HL-60 (cell line): ENCODE results near the gene GNPTG.

Experiments used
- DNase-seq, 2 experiments: peaks; one replicate each; pipeline ENCODE4 v3.0.0-alpha.2; 2010 to 2020; ENCODE audit warnings: low read depth in 1 of 2, low spot score in 1 of 2
- H3K27ac ChIP-seq: fragments of 250-450 bp; sonication (Bioruptor Pico); replicated peaks from 2 replicates; pipeline ENCODE4 v1.5.1; 2020; ENCODE audit warnings: mild to moderate bottlenecking, moderate library complexity
- H3K27me3 ChIP-seq: fragments of 250-450 bp; sonication (Bioruptor Pico); 2 replicates; pipeline ENCODE4 v1.5.1; 2021; ENCODE audit warnings: mild to moderate bottlenecking, moderate library complexity; ENCODE audit not compliant: insufficient read depth, poor library complexity, severe bottlenecking
- H3K4me3 ChIP-seq: replicated peaks from 2 replicates; pipeline ENCODE4 v1.5.1; 2011; ENCODE audit warnings: mild to moderate bottlenecking, control low read depth, low read length; ENCODE audit not compliant: insufficient read depth
- GABPA ChIP-seq: IDR thresholded peaks from 2 replicates; pipeline ENCODE4 v1.6.1; 2012; ENCODE audit warnings: low read depth
- POLR2AphosphoS5 ChIP-seq: IDR thresholded peaks from 2 replicates; pipeline ENCODE4 v1.6.1; 2012; ENCODE audit warnings: low read depth
- SPI1 ChIP-seq: IDR thresholded peaks from 2 replicates; pipeline ENCODE4 v1.6.1; 2012; ENCODE audit warnings: low read depth, mild to moderate bottlenecking, borderline replicate concordance
- TF ChIP-seq, protein P1 (sequence below): IDR thresholded peaks from one replicate; pipeline ENCODE4 v1.5.1; 2011; ENCODE audit warnings: low read length, control low read depth, inconsistent platforms; ENCODE audit not compliant: insufficient read depth
- TF ChIP-seq, protein P2 (sequence below): IDR thresholded peaks from 2 replicates; pipeline ENCODE4 v1.6.1; 2012; ENCODE audit warnings: low read depth; ENCODE audit not compliant: insufficient replicate concordance

GNPTG gene

DNA sequence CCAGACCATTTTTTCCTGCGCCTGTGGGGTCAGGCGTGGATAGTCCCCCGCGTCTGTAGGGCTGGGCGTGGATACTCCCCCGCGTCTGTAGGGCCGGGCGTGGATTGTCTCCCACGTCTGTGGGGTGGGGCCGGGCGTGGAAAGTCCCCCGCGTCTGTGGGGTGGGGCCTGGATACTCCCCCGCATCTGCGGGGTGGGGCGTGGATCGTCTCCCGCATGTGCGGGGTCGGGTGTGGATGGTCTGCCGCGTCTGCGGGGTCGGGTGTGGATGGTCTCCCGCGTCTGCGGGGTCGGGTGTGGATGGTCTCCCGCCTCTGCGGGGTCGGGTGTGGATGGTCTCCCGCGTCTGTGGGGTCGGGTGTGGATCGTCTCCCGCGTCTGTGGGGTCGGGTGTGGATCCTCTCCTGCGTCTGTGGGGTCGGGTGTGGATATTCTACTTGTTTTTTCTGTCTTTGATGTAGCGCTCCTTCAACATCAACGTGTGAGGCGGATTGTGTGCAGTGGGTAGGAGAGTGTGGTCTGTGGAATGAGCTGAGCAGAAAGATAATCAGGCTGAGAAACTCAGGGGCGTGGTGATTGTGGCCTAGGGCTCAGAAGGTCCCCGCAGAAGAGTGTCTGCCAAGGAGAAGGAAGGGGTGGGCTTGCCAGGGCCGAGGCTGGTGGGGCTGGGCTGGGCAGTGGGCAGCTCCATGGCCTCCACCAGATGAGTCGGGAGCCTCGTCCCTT is 3.2 kb downstream of the GNPTG start:
- H3K27me3 ChIP-seq: no peaks in the 10 kb centered on the region
- H3K27ac ChIP-seq: no peak overlapping the region
- no peak for DNase-seq
- H3K4me3 ChIP-seq: no peak overlapping the region
- TF ChIP-seq, protein P1, sequence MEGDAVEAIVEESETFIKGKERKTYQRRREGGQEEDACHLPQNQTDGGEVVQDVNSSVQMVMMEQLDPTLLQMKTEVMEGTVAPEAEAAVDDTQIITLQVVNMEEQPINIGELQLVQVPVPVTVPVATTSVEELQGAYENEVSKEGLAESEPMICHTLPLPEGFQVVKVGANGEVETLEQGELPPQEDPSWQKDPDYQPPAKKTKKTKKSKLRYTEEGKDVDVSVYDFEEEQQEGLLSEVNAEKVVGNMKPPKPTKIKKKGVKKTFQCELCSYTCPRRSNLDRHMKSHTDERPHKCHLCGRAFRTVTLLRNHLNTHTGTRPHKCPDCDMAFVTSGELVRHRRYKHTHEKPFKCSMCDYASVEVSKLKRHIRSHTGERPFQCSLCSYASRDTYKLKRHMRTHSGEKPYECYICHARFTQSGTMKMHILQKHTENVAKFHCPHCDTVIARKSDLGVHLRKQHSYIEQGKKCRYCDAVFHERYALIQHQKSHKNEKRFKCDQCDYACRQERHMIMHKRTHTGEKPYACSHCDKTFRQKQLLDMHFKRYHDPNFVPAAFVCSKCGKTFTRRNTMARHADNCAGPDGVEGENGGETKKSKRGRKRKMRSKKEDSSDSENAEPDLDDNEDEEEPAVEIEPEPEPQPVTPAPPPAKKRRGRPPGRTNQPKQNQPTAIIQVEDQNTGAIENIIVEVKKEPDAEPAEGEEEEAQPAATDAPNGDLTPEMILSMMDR: no peak
- TF ChIP-seq, protein P2, sequence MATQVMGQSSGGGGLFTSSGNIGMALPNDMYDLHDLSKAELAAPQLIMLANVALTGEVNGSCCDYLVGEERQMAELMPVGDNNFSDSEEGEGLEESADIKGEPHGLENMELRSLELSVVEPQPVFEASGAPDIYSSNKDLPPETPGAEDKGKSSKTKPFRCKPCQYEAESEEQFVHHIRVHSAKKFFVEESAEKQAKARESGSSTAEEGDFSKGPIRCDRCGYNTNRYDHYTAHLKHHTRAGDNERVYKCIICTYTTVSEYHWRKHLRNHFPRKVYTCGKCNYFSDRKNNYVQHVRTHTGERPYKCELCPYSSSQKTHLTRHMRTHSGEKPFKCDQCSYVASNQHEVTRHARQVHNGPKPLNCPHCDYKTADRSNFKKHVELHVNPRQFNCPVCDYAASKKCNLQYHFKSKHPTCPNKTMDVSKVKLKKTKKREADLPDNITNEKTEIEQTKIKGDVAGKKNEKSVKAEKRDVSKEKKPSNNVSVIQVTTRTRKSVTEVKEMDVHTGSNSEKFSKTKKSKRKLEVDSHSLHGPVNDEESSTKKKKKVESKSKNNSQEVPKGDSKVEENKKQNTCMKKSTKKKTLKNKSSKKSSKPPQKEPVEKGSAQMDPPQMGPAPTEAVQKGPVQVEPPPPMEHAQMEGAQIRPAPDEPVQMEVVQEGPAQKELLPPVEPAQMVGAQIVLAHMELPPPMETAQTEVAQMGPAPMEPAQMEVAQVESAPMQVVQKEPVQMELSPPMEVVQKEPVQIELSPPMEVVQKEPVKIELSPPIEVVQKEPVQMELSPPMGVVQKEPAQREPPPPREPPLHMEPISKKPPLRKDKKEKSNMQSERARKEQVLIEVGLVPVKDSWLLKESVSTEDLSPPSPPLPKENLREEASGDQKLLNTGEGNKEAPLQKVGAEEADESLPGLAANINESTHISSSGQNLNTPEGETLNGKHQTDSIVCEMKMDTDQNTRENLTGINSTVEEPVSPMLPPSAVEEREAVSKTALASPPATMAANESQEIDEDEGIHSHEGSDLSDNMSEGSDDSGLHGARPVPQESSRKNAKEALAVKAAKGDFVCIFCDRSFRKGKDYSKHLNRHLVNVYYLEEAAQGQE: no peak
- no peak for TF ChIP-seq SPI1
- TF ChIP-seq GABPA: no peak

DNA sequence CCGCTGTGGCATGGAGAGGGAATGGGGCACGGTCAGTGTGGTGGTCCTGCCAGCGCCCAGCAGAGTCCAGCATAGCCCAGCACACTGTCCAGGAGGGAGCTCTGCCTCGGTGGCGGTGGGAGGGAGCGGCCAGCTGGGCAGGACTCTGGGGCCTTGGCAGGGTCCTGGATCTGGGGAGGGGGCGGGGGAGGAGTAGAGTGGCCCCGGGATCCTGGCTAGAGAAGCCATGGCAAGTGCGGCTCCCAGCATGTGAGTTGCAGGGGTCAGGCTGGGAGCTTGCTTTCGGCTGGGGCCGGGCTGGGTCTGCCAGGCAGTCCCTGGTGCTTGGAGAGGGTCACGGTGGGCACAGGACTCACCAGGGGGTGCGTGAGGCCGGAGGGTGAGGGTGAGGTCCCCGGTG is 3.9 kb downstream of the GNPTG start:
- no peak for DNase-seq
- no peak overlapping the region for H3K27ac ChIP-seq
- no peaks in the 10 kb centered on the region for H3K27me3 ChIP-seq
- H3K4me3 ChIP-seq: no peak overlapping the region
- TF ChIP-seq SPI1 (no peak), GABPA (no peak), POLR2AphosphoS5 (no peak)
- TF ChIP-seq, protein P2: no peak
- TF ChIP-seq, protein P1: no peak

DNA sequence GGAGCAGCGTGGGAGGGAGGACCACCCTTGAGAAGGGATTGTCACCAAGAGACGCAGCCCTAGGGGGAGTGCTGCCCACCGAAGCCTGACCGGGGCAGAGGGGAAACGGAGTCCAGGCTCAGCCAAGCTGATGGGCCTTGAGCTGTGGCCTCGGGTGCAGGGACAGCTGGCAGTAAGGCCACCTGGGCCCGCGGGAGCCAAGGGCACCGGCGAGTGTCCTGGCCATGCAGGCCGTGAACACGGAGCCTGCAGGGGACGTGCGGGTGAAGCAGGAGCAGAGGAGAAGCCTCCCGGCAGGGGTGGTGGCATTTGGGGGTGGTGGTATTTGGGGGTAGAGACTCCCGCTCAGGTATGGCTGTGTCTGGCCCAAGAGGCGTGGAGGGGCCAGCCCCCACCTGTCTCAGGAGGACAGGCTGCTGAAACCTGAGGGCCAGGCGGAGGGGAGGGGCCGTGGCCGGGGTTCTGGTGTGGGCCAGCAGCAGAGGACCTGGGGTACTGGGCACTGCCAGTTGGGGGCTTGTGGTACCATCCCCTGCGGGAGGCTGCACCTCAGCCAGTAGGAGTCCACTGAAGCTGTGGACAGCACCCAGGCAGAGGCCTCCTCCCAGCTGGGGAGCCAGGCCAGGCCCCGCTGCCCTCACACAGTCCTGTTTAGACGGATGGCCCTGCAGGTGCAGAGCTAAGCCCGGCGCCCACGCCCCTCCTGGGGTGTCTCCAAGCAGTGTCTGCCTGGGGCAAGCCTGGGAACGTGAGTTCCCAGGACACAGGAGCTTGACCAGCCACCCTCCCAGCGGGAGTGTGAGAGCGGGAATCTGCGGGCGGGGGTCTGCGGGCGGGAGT is 4.5 kb downstream of the GNPTG start:
- no peak overlapping the region for H3K4me3 ChIP-seq
- H3K27ac ChIP-seq: no peak overlapping the region
- no peaks in the 10 kb centered on the region for H3K27me3 ChIP-seq
- TF ChIP-seq SPI1 (no peak), GABPA (no peak), POLR2AphosphoS5 (no peak)
- TF ChIP-seq, protein P2: no peak
- TF ChIP-seq, protein P1: no peak
- DNase-seq: no peak
